Measurements from ENCODE around the gene ETV3.

ETV3 gene

GRCh38 chr1:157098519-157098918 lies 39.7 kb downstream of the ETV3 start:
- no peak overlapping the region for H3K4me3 ChIP-seq (ENCODE audit: low read depth, low read length)
- in situ Hi-C loops (cut with HindIII; ENCODE audit: low sequenced_read_pairs) = no loop called here
- no peak for DNase-seq (ENCODE audit: low read depth, low spot score)
- no peak for TF ChIP-seq CTCF (IDR thresholded peaks at IDR 0.05; ENCODE audit: low read depth, low read length)

DNA sequence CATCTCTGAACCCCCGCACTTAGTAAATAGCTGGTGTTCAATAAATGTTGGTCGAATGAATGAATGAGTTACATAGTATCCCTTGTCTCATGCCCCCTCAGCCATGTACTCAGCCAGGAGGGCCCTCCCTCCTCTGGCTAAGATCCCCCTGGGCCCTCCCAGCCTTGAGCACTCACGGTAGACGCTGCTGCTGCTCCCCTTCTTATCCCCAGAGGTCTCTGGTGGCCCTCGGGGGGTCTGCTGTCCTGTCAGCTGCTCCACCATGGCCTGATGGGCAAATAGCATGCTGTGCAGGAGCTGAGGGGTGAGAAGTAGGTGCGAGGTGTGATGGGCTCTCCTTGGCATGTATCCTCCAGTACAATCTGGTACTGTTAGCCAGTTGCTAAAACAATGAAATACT lies 40.5 kb downstream of the ETV3 start:
- TF ChIP-seq CTCF (IDR thresholded peaks at IDR 0.05; ENCODE audit: low read depth, low read length) = no peak
- no peak overlapping the region for H3K4me3 ChIP-seq (ENCODE audit: low read depth, low read length)
- no peak for DNase-seq (ENCODE audit: low read depth, low spot score)
- in situ Hi-C loops (cut with HindIII; ENCODE audit: low sequenced_read_pairs) = no loop called here

GRCh38 chr1:157096881-157097280 lies 41.3 kb downstream of the ETV3 start:
- no peak for TF ChIP-seq CTCF (IDR thresholded peaks at IDR 0.05; ENCODE audit: low read depth, low read length)
- no peak for DNase-seq (ENCODE audit: low read depth, low spot score)
- H3K4me3 ChIP-seq (ENCODE audit: low read depth, low read length) = no peak overlapping the region
- in situ Hi-C loops (cut with HindIII; ENCODE audit: low sequenced_read_pairs) = no loop called here

GRCh38 chr1:157095551-157095950 lies 42.6 kb downstream of the ETV3 start:
- no peak overlapping the region for H3K4me3 ChIP-seq (ENCODE audit: low read depth, low read length)
- in situ Hi-C loops (cut with HindIII; ENCODE audit: low sequenced_read_pairs) = no loop called here
- TF ChIP-seq CTCF (IDR thresholded peaks at IDR 0.05; ENCODE audit: low read depth, low read length) = no peak
- no peak for DNase-seq (ENCODE audit: low read depth, low spot score)

- no peak for DNase-seq (ENCODE audit: low read depth, low spot score)
- no peak overlapping the region for H3K4me3 ChIP-seq (ENCODE audit: low read depth, low read length)
- in situ Hi-C loops (cut with HindIII; ENCODE audit: low sequenced_read_pairs) = no loop called here
- TF ChIP-seq CTCF (IDR thresholded peaks at IDR 0.05; ENCODE audit: low read depth, low read length) = no peak
Observed at GRCh38 chr1:157095091-157095490, 43.1 kb downstream of the ETV3 start.

- H3K4me3 ChIP-seq (ENCODE audit: low read depth, low read length) = no peak overlapping the region
- in situ Hi-C loops (cut with HindIII; ENCODE audit: low sequenced_read_pairs) = no loop called here
- DNase-seq (ENCODE audit: low read depth, low spot score) = no peak
- no peak for TF ChIP-seq CTCF (IDR thresholded peaks at IDR 0.05; ENCODE audit: low read depth, low read length)
Observed at GRCh38 chr1:157092831-157093230, 45.4 kb downstream of the ETV3 start.

DNA sequence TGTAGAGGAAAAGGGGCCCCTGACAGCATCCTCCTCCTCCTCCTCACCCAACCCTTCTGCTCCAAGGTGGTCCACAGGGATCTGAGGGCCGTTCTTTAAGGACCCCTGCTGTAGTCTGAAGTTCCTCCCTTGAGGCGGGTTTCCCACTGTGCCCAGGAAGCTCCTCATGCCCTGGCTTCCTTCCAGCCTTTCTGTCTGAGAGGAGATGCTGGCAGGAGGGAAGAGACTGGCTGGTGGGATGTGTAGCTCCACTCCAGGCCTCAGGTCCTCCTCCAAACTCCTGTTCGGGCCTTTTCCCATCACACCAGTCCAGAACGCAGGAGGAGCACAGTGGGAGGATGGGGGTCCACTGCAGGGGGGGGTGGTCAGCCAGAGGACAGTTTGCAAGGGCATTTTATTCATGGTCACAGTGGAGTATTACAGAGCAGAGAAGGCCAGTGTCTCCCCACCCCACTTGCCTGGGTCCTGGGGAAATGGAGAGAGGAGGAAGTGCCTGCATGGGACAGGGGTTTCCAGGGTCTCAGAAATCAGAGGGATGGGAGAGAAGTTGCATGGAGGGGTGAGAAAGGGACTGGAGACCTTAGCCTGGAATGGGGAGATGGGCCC lies 46.4 kb downstream of the ETV3 start:
- no peak for DNase-seq (ENCODE audit: low read depth, low spot score)
- in situ Hi-C loops (cut with HindIII; ENCODE audit: low sequenced_read_pairs) = no loop called here
- H3K4me3 ChIP-seq (ENCODE audit: low read depth, low read length) = no peak overlapping the region
- no peak for TF ChIP-seq CTCF (IDR thresholded peaks at IDR 0.05; ENCODE audit: low read depth, low read length)
